NCI-H82 (cell line): ENCODE results near the gene SPON1.
A peak's percentile ranks its signal among the peaks of the same experiment; 100 is the strongest.
"Not testable (repeated sequence)": the region's sequence is repeated elsewhere in the genome, so short reads cannot be mapped to it uniquely, and the experiment has no call there.

Source experiments
- DNase-seq: peaks from one replicate; lab custom pipeline; 2025; lab: John Stamatoyannopoulos, UW

Gene SPON1

GRCh38 chr11:13962562-13963168 lies at the start of gene SPON1:
TSS of gene SPON1 (plus strand) at chr11:13962723. CDS start at chr11:13962905, 182 bp downstream.
- DNase-seq: peak; percentile 88

DNA sequence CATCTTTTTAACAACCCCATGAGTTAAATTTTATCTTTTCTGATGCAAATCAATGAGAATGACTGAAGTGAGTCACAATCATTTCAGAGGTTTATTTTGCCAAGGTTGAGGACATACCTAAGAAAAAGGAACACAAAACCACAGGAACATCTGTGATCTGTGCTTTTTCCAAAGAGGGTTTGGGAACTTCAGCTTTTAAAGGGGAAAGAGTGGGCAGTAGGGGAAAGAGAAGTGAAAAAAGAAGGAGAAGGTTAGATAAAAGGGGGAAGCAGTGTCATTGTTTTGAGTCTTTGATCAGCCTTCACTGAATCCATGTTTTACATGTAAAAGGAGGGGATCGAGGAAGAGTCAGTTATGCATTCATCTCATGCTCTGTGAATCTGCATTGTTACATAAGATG lies 45.3 kb upstream of the SPON1 start:
- no peak for DNase-seq

DNA sequence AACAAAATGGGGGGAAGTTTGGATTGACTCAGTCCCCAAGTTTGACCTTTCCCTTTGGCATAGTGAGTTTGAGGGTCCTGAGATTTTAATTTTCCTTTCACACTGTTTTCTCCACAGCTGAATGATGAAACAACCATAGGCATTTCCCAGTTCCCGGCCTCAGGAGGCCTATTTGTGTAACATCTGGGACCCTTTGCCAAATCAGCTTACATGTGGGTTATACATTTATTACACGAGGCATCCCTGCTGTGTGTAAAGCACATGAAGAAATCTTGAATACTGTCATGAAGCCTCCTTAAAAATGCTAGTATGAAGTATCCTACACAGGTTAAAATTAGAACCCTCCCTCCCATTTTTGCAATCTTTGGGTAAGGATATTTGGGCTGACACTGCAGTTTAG lies 44.6 kb upstream of the SPON1 start:
- no peak for DNase-seq

DNA sequence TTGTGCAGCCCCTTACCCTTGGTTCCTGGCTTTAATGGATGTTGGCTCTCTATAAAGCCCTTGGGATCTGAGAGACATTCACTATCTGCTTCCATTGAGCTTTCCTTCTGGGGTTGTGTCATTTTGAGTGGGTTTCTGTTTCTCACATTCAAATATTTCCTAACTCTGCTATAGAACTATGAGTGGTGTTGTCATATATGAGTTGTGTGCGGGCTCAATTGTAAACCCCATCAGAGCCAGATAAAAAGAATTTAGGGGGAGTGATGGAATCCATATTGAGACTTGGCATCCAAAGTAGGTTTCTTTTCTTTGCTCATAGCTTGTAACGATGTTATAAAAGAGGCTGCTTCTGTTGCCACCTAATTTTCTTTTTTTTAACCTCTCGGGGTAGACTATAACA lies 41.8 kb upstream of the SPON1 start:
- DNase-seq: no peak

GRCh38 chr11:13921545-13921944 lies 41.0 kb upstream of the SPON1 start:
- no peak for DNase-seq

DNA sequence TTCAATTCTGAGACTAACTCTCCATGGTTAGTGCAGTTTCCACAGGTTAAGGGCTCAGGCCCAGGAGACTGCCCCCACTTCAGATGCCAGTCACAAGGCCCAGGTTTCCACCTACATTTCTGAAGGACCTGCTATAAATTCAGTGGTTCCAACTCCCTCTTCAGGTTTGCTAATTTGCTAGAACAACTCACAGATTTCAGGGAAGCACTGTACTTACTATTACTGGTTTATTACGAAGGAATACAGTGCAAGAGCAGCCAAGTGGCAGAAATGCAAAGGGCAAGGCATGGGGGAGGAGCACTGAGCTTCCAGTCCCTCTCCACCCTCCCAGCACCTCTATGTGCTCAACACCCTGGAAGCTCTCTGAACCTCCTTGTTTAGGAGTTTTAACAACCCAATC lies 39.3 kb upstream of the SPON1 start:
- no peak for DNase-seq

GRCh38 chr11:13923716-13924650 lies 38.5 kb upstream of the SPON1 start:
- no peak for DNase-seq

GRCh38 chr11:13924801-13925327 lies 37.7 kb upstream of the SPON1 start:
- no peak for DNase-seq

DNA sequence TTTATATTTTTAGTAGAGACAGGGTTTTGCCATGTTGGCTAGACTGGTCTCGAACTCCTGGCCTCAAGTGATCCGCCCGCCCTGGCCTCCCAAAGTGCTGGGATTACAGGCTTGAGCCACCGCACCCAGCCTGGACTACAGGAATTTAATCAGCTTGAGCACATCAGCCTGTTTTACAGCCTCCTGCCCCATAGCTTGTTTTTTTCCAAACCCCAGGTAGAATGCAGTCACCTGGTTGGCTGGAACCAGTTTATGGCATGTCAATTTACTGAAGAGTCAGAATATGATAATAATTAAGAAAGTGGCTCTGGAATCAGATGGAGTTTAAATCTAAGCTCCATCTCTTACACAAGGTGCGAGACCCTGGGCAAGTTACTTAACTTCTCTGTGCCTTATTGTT lies 36.2 kb upstream of the SPON1 start:
- not testable (repeated sequence) for DNase-seq

- no peak for DNase-seq
Observed at GRCh38 chr11:13926981-13927380, 35.5 kb upstream of the SPON1 start.

DNA sequence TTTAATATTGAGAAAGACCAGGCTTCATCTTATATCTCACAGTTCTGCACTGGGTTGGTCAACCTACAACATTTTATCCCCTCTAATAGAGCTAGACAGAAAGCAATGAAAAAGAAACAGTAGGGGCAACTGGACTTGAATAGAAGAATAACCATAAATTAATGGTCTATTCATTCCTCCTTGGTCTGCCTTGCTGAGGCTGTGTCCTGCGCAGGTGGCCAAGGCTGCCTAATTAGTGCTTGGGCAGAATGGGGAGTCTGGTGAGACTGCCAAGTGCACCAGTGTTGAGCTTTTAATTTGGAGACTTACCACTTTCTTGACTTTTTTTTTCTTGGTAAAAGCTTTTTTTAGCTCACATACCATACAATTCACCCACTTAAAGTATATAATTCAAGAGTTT lies 35.0 kb upstream of the SPON1 start:
- no peak for DNase-seq

DNA sequence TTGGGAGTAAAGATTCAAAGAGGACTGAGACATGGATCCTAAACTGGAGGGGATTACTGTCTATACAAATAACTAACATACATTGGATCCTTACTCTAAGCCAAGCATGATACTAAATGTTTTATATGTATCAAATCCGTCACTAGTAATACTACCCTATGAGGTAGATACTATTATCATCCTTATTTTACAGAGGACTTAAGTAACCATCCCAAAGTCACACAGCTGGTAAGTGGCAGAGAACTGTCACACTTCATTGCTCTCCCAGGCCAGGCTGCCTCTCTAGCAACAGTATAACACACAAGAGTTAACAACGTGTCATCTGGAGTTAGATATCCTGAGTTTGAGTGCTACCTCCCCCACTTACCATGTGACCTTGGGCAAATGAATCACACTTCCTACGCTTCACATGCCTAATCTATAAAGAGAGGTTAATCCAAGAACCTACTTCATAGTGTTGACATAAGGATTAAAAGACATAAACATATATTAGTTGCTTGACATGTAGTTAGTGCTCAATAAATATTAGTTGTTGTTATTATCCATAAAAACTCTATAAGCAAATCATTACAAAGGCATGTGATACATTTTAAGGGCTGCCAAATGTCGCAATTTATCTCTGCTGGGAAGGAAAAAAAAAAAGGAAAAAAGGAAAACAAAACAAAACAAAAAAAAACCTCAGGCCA lies 33.8 kb upstream of the SPON1 start:
- peak; percentile 19 for DNase-seq

DNA sequence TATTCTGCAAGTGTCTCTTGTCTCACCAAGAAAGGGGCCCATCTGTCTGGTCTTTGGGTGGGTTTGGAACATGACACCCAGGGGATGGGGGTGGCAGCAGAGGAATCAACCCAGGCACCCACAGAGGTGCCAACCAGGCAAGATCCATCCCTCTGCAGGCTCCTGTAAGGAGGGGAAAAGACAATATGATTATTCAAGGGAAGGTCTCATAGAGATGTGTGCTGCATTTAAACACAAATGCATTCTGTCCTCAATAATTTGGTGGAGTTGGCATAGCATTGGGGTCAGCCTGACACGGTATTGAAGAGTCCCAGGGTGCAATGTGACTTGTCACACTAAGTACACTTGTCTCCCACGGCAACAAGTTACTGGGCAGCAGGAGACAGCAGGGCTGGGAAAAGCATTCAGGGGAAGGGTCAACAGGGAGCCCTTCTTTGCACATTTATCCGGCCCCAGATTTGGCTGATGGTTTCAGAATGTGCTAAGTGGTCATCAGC lies 33.1 kb upstream of the SPON1 start:
- no peak for DNase-seq

GRCh38 chr11:13931356-13931755 lies 31.2 kb upstream of the SPON1 start:
- no peak for DNase-seq

GRCh38 chr11:13937154-13937553 lies 25.4 kb upstream of the SPON1 start:
- not testable (repeated sequence) for DNase-seq

GRCh38 chr11:13938829-13939228 lies 23.7 kb upstream of the SPON1 start:
- not testable (repeated sequence) for DNase-seq

GRCh38 chr11:13939961-13940906 lies 22.3 kb upstream of the SPON1 start:
- DNase-seq: no peak

- no peak for DNase-seq
Observed at GRCh38 chr11:13940907-13941256, 21.6 kb upstream of the SPON1 start.

- no peak for DNase-seq
Observed at GRCh38 chr11:13941775-13942174, 20.7 kb upstream of the SPON1 start.

DNA sequence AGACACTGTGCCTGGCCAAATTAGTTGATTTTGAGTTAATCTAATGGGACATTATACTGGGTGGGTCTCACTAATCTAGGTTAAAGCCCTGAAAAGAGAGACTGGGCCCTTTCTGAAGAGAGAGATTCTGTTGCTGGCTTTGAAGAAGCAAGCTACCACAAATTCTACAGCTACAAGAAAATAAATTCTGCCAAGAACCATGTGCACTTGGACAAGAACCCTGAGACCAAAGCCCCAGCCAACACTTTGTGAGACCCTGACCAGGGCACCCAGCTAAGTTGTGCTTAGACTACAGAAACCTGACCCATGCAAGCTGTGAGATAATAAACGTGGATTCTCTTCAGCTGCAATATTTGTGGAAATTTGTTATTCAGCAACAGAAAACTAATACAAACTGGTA lies 20.1 kb upstream of the SPON1 start:
- no peak for DNase-seq

GRCh38 chr11:13942971-13943381 lies 19.5 kb upstream of the SPON1 start:
- DNase-seq: no peak
